Epidermal melanocyte (primary cell): ENCODE results near the gene LCN2.
"Not testable (repeated sequence)": the region's sequence is repeated elsewhere in the genome, so short reads cannot be mapped to it uniquely, and the experiment has no call there.

Experiments used
- DNase-seq: peaks from one replicate; pipeline ENCODE4 v3.0.0; 2011; ENCODE audit warnings: low spot score; ENCODE audit not compliant: insufficient read length

Gene LCN2

DNA sequence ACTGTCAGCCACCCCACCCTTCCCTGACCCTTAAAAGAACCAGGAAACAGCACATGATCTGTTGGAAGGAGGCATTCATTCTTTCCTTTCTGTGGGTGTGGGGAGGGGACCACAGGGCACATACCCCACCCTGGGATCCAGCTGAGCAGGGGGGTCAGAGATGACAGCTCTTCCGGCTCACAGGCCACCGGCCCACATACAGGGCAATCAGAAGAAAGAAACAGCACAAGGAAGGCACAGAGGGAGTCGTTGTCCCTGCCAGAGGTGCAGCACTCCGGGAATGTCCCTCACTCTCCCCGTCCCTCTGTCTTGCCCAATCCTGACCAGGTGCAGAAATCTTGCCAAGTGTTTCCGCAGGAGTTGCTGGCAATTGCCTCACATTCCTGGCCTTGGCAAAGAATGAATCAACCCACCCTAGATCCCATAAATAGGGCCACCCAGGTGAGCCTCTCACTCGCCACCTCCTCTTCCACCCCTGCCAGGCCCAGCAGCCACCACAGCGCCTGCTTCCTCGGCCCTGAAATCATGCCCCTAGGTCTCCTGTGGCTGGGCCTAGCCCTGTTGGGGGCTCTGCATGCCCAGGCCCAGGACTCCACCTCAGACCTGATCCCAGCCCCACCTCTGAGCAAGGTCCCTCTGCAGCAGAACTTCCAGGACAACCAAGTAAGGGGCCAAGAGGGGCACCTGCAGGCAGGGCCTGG is at the start of gene LCN2:
Gene LCN2, plus strand, starts transcription at position 453 of the 701 bp plus-strand sequence. Its CDS starts 73 bp downstream, at position 526.
- no peak for DNase-seq

DNA sequence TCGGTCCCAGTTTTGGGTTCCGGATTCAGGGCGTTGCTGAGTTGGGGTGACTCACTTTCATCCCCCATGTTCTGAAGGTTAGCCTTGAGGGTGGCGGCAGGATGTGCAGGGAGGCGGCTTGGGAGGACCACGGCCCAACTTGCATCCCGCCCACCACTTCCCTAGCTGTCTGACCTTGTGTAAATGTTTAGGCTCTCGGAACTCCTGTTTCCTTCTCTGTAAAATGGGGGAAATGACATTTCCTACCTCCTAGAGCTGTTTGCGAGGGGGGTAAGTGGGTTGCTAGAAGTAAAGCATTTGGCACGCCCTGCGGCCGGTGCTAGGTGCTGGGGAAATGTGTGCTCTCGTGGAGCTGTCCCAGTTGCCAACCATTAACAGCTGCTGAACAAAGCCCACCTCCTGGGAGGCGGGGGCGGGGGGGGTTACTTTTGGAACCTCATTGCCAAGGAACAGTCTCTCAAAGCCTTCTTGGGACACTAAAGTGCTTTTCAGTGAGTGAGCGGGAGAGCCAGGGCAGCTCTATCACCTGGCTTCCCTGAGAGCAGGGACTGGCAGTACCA is 49.2 kb upstream of the LCN2 start:
- DNase-seq = no peak

DNA sequence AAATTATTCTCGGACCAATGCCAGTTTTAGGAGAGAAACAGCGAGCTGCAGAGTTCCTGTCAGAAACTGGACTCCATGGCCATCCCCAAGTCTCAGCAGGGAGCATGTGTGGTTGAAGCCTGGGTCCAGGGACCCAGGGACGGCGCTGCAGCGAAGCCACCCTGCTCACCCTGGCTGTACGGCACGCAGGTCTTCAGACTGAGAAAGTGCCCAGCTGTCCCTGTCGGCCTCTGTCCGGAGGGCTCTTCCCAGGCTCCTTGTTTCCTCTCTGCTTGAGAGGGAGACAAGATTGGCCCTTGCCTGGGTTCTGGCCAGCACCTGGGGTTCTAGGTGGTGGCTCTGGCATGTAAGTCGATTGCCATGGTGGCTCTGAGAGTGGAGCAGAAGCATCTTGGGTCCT is 48.7 kb upstream of the LCN2 start:
- DNase-seq = no peak

DNA sequence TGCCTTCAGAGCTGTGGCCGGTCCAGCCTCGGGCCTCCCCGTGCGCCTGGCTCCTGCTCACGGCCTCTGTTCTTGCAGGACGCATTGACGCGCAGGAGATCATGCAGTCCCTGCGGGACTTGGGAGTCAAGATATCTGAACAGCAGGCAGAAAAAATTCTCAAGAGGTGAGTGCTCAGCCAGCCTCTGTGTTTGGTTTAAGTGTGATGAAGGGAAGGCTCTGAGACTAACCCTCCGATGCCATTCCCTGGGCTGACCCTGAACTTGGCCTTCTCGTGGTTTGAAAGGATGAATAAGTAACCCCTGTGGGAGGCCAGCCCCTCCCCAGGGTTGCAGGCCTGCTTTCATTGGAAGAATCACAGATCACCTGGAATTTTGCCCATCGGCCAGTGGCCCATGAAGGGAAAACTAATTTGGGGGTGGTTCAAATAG is 48.0 kb upstream of the LCN2 start:
- DNase-seq = no peak

DNA sequence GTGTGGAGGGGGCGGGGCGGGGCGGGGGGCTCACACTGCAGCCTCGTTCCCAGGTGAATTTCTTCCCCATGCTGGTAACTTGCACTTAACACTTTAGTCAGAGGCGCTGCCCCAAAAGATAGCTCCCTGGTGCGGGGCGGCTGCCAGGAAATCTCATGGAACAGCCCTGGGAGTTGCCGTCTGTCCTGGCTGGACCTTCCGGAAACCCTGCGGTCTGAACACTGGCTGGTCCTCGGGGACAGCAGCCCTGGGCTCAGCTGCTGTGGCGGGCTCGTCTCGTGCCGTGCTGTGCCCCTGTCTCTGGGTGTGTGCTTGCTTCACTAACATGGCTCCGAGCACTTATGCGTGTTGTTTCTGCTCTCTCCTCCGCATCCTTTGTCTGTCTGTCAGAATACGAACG is 47.6 kb upstream of the LCN2 start:
- no peak for DNase-seq

DNA sequence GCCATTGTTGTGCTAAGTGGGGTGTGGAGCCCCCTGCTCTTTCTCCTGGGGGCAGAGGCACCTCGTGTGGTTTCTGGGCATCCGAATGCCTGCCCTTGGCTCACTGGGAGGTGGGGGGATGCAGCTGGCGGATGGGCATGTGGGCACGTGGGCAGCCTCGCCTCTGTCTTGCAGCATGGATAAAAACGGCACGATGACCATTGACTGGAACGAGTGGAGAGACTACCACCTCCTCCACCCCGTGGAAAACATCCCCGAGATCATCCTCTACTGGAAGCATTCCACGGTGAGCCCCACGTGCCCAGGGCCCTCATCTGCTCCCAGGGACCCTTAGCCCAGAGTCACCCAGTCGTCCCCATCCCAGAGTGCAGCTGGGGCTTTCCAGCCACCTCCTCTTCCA is 47.1 kb upstream of the LCN2 start:
- no peak for DNase-seq

DNA sequence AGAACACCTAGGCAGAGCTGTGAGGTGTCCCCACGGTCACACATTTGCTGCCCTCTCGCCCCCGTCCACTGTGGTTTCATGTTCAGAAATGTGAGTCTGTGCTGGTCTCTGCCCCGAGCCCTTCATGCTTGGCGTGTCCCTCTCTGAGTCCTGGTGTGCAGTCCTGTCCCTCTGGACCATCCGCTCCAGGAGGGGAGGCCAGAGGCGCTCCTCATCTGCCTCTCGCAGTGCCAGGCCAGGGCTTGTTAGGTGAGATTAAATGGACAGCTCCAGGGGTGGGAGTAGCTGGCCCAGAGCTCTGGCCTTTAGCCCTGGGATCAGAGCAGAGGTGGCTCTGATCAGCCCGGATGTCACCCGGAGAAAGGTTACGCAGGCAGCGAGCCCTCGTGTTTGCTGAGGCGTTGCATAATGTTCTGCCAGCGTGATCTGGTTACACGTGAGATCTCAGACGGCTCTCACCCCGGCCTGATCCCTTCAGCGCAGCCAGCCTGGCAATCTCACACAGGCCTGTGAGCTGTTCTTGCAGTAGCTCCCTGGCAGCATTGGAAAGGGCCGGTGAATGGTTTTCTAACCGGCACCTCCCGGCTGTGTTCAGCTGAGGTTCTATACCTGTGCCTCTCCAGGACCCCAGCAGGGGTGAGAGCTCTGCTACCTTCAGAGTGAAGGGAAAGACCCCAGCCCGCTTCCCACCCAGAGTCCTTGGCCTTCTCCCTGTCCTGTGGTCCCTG is 46.2 kb upstream of the LCN2 start:
- no peak for DNase-seq

DNA sequence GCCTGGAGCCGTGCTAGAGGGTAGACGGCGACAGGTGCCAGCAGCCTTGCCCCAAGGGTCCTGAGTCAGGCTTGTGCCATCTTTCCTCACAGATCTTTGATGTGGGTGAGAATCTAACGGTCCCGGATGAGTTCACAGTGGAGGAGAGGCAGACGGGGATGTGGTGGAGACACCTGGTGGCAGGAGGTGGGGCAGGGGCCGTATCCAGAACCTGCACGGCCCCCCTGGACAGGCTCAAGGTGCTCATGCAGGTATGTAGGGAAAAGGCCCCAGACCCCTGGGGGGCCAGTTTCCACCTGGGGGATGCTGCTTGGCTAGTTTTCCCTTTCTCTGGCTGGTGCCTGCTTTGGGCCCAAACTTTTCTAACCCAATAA is 45.7 kb upstream of the LCN2 start:
- DNase-seq = no peak

DNA sequence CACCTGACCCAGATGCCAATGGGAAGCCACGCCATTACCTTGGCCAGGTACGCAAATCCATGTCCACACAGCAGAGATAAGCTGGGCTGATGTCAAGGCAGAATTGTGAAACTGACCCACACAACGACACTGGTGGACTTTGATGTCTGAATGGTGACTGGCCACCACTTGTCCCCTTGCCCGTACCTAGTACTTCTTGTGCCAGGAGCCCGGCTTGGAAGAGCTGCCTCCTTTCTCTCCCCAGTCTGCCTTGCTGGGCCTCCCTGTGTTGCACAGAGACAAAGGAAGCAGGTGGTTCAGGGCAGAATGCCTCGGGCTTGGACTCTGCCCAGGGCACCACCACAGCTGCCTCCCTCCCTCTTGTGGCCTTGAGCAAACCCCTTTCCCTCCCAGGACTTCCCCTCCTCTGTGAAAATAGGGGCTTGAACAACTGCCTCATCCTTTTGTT is 45.1 kb upstream of the LCN2 start:
- DNase-seq = no peak

DNA sequence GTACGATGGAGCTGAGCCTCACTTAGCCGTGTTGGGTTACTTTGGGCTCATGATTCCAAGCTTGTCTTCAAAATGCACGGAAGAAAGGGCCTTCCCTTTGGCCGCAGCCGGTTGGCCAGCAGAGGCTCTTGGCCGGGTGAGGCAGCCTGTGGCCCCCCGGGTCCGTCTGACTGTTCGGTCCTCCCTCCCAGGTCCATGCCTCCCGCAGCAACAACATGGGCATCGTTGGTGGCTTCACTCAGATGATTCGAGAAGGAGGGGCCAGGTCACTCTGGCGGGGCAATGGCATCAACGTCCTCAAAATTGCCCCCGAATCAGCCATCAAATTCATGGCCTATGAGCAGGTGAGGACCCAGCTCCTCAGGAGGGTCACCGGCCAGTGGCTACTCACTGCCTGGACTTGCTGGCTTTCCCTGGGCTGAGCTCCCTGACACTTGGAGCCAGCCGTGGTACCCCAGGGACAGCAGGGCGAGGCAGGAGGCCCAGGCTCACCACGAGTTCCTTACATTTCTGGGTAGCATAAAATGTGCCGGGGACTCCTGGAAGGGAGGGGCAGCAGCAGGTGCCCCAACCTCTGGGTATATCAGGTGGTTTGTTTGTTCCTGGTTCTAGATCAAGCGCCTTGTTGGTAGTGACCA is 43.6 kb upstream of the LCN2 start:
- DNase-seq = no peak

DNA sequence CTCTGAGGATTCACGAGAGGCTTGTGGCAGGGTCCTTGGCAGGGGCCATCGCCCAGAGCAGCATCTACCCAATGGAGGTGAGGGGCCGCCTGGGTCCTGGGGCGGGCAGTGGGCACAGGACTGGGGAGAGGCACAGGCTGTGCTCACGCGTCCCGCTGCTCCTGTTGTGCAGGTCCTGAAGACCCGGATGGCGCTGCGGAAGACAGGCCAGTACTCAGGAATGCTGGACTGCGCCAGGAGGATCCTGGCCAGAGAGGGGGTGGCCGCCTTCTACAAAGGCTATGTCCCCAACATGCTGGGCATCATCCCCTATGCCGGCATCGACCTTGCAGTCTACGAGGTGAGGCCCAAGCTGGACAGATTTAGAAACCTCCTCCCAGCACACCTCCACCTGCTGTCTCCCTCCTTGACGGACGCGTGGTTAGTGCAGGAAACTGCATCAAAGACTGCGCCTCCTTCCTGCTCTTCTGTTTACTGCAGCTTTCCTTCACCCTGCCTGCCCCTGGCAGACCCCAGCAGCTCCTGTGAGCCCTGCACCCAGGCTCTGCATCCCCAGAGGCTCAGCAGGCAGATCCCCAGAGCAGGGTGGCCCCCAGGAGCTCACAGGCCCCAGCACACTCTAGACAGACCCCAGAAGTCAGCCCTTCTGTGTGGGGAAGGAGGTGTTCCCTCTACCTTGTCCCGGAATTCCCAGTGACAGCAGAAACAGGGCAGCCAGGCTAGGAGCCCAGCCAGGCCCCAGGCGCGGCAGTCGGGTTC is 42.9 kb upstream of the LCN2 start:
- no peak for DNase-seq

DNA sequence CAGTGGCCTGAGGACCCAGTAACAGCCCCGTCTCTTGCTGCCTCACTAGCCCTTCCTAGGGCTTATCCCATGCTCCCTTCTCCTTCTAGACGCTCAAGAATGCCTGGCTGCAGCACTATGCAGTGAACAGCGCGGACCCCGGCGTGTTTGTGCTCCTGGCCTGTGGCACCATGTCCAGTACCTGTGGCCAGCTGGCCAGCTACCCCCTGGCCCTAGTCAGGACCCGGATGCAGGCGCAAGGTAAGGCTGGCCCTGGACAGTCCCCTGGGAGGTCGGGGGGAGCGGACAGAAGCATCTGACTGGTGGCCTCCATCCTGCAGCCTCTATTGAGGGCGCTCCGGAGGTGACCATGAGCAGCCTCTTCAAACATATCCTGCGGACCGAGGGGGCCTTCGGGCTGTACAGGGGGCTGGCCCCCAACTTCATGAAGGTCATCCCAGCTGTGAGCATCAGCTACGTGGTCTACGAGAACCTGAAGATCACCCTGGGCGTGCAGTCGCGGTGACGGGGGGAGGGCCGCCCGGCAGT is 42.2 kb upstream of the LCN2 start:
- no peak for DNase-seq

DNA sequence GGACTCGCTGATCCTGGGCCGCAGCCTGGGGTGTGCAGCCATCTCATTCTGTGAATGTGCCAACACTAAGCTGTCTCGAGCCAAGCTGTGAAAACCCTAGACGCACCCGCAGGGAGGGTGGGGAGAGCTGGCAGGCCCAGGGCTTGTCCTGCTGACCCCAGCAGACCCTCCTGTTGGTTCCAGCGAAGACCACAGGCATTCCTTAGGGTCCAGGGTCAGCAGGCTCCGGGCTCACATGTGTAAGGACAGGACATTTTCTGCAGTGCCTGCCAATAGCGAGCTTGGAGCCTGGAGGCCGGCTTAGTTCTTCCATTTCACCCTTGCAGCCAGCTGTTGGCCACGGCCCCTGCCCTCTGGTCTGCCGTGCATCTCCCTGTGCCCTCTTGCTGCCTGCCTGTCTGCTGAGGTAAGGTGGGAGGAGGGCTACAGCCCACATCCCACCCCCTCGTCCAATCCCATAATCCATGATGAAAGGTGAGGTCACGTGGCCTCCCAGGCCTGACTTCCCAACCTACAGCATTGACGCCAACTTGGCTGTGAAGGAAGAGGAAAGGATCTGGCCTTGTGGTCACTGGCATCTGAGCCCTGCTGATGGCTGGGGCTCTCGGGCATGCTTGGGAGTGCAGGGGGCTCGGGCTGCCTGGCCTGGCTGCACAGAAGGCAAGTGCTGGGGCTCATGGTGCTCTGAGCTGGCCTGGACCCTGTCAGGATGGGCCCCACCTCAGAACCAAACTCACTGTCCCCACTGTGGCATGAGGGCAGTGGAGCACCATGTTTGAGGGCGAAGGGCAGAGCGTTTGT is 41.6 kb upstream of the LCN2 start:
- DNase-seq = no peak

DNA sequence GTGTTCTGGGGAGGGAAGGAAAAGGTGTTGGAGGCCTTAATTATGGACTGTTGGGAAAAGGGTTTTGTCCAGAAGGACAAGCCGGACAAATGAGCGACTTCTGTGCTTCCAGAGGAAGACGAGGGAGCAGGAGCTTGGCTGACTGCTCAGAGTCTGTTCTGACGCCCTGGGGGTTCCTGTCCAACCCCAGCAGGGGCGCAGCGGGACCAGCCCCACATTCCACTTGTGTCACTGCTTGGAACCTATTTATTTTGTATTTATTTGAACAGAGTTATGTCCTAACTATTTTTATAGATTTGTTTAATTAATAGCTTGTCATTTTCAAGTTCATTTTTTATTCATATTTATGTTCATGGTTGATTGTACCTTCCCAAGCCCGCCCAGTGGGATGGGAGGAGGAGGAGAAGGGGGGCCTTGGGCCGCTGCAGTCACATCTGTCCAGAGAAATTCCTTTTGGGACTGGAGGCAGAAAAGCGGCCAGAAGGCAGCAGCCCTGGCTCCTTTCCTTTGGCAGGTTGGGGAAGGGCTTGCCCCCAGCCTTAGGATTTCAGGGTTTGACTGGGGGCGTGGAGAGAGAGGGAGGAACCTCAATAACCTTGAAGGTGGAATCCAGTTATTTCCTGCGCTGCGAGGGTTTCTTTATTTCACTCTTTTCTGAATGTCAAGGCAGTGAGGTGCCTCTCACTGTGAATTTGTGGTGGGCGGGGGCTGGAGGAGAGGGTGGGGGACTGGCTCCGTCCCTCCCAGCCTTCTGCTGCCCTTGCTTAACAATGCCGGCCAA is 40.8 kb upstream of the LCN2 start:
- no peak for DNase-seq

DNA sequence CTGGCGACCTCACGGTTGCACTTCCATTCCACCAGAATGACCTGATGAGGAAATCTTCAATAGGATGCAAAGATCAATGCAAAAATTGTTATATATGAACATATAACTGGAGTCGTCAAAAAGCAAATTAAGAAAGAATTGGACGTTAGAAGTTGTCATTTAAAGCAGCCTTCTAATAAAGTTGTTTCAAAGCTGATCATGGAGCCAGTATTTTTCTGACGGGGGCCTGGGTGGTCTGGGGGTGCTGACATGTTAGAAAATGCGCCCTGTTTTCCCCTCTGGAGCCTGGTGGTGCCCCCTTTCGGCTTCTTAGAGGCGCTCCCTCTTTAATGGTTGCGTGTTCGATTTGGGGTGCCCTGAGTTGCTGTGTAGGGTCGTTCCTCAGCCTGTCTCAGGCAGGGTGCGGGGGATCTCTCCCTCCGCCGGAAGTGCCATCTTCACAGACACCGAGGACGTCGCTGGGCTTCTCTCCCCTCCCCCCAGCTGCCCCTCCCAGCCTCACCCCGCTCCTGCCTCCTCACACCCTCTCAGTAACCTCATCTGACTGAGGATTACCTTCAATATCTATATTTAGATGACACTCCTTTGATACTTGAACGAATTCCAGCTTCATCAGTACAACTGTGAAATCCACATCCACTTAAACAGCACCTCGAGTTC is 40.1 kb upstream of the LCN2 start:
- DNase-seq = no peak

DNA sequence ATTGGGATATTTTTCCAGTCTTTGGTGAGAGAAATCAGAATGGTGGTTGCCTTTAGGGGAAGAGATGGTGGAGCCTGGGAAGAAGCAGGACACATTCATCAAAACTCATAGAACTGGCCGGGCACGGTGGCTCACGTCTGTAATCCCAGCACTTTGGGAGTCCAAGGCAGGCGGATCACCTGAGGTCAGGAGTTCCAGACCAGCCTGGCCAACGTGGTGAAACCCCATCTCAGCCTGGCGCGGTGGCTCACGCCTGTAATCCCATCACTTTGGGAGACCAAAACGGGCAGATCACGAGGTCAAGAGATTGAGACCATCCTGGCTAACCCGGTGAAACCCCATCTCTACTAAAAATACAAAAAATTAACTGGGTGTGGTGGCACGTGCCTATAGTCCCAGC is 37.5 kb upstream of the LCN2 start:
- not testable (repeated sequence) for DNase-seq

DNA sequence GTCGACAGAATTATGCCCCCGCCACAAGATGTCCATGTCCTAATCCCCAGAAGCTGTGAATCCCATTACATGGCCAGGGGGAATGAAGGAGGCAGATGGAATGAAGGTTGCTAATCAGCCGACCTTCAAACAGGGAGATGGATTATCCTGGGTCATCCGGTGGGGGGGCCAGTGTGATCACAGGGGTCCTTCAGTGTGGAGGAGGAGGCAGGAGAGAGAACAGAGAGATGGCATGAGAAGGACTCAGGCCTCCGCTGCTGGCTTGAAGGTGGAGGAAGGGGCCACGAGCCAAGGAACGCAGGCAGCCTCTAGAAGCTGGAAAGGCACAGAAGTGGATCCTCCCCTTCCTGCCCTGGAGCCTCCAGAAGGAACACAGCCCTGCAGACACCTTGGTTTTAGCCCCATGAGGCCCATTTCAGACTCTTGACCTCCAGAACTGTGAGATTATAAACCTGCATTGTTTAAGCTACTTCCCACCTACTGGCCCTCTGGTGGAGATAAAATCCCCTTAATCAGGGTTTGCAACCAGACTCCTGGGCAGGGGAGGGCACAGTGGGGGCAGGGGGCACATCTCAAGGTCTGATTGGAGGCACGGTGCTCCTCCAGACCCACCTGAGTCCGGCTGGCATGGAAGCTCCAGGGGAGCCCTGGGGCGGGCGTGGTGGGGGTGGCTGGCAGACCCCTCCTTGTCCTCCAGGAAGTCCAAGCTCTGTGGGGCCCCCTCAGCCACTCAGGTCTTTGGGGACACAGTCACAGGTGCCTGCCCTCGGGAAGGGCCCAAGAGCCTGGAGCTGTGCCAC is 35.5 kb upstream of the LCN2 start:
- DNase-seq = no peak
